DND-41 (cell line): Measurements from ENCODE around the gene CSNK2A1.

Experiments used
- CTCF ChIP-seq: IDR thresholded peaks from 2 replicates; pipeline ENCODE4 v1.5.1; 2012; ENCODE audit warnings: borderline replicate concordance, low read length, moderate library complexity, mild to moderate bottlenecking; ENCODE audit not compliant: poor library complexity, severe bottlenecking; ENCODE audit errors: extremely low read depth
- EZH2 ChIP-seq: IDR thresholded peaks from 3 replicates; pipeline ENCODE4 v1.6.1; 2012; ENCODE audit warnings: borderline replicate concordance, low read depth, mild to moderate bottlenecking, moderate library complexity, low read length, inconsistent platforms; ENCODE audit not compliant: severe bottlenecking

GRCh38 chr20:588932-589672, 45.5 kb upstream of the CSNK2A1 start:
- TF ChIP-seq CTCF (no peak), EZH2 (no peak)
